Effector CD4-positive, alpha-beta T cell (primary cell): ENCODE data around the gene DCAF11.

Experiments
- DNase-seq: peaks from one replicate; pipeline ENCODE4 v3.0.0-alpha.2; 2020

Gene DCAF11

DNA sequence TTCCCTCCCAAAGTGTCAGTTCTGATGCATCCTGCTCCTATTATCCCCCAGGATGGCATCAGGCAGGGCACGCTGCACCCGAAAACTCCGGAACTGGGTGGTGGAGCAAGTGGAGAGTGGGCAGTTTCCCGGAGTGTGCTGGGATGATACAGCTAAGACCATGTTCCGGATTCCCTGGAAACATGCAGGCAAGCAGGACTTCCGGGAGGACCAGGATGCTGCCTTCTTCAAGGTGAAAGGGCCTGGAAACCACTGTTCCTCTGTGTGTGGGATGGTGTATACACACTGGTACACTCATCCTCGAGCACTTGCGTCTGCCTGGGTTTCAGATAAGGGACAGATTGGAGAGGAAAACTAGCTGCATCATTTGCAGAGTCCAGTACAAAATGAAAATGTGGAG, 47.5 kb downstream of the DCAF11 start:
- no peak for DNase-seq

DNA sequence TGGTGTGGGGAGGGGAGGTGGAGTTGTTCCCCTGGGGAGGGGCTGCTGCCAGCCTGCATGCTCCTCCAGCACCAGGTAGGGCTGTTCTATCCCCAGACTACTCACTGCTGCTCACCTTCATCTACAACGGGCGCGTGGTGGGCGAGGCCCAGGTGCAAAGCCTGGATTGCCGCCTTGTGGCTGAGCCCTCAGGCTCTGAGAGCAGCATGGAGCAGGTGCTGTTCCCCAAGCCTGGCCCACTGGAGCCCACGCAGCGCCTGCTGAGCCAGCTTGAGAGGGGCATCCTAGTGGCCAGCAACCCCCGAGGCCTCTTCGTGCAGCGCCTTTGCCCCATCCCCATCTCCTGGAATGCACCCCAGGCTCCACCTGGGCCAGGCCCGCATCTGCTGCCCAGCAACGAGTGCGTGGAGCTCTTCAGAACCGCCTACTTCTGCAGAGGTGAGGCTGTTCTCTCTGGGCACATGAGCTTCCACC, 50.0 kb downstream of the DCAF11 start:
- DNase-seq: no peak

DNA sequence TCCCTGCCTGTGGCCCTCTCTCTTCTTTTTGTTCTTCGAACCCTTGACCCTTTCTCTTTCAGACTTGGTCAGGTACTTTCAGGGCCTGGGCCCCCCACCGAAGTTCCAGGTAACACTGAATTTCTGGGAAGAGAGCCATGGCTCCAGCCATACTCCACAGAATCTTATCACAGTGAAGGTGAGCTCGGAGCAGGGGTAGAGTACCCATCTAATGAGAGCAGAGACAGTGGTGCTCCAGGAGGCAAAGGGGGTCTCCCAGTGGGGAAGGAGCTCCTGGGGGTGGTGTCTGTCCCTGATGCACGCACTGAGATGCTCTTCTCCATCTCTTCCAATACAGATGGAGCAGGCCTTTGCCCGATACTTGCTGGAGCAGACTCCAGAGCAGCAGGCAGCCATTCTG, 51.2 kb downstream of the DCAF11 start:
- DNase-seq: no peak

DNA sequence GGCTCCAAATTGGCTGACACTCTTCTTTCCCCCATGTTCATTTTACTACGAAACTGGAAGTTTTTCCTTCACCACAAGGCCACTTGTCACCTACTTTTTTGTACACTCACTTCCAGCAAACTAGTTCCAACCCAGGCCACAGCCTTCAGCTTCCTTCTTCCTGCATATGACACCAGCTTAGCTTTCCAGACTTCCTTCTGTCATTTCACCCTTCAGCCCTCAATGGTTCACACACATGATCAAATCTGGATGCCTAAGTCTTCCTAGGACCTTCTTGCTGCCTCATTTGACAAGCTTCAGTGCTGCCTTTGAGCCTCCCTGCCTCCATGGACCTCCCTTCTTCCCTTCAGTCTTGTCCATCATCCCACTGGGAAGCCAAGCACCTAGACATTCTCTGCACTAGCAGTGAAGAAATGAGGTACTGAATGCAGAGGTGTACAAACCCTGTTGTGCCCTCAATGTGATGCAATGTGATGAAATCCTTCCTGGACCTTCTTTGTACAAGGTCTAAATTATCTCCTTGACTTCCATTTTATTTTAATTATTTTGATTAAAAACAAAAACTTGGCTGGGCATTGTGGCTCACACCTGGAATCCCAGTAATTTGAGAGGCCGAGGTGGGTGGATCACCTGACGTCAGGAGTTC, 53.0 kb downstream of the DCAF11 start:
- no peak for DNase-seq

DNA sequence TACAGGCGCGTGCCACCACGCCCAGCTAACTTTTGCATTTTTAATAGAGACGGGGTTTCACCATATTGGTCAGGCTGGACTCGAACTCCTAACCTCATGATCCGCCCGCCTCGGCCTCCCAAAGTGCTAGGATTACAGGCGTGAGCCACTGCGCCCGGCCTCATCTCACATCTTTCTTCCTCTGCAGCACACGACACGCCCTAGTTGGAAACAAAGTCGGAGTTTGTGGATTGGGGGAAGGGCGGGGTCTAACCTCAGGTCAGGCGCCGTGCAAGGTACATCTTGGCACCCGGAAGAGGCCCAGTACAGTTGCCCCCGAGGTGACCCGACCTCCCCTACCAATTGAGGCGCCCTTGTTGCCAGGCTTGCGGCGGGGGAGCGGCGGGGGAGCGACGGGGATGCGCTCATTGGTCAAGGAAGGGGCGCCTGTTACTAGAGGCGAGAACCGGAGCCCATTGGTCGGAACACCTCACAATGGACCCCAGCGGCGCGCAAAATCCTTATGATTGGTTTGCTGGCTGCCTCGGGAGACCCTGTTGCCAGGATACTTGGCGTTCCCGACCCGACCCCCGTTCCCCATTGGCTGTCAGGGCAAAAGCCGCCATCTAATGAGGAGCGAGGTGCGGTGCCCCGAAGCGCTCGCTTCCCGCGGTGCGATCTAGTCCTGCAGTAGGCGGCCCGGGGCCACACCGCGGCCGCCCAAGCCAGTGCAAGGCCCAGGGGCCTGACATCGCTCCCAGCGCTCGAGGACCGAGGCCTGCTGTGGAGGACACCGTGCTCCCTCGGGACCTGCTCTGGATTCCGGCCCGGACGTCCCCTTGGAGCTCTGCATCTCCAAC, 57.1 kb downstream of the DCAF11 start, which contains the start of gene REC8:
REC8 (plus strand) TSS at position 659 of the 839 bp plus-strand sequence. CDS start 473 bp downstream, outside the sequence.
- peak; percentile 63 for DNase-seq

DNA sequence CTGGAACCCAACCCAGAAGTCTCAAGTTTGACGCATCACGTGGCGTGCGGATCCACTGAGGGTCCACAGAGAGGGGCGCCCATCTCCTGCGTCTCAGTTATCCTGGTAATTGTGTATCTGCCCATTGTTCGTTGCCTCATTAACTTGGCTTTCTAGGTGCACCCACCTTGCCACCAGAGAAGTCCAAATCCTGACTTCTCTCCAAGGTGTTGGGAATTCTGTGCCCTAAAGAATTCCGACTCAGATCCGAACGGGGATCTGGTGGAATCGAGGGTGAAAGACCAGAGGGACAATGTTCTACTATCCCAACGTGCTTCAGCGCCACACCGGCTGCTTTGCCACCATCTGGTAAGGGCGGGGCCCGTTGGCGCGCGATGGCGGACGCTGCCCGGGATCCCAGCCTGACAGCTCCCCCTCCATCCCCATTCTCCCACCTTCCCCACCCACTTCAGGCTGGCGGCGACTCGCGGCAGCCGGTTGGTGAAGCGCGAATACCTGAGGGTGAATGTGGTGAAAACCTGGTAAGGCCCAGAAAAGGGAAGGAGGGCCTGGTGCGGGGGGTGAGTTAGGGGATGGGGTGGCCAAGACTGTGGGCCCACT, 57.8 kb downstream of the DCAF11 start:
- DNase-seq: no peak

DNA sequence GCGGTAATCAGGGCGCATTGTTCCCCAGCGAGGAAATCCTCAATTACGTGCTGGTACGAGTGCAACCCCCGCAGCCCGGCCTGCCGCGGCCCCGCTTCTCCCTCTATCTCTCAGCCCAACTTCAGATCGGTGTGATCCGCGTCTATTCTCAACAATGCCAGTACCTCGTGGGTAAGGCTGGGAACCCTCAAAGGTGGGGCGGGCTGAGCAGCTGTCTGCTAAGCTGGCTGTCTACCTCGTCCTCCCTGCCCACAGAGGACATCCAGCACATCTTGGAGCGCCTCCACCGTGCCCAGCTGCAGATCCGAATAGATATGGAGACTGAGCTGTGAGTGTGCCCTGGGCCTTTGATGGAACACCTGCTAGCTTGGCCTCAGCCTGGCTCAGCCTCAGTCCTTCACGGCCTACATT, 58.3 kb downstream of the DCAF11 start:
- DNase-seq: no peak
